K562 (cell line): Measurements from ENCODE around the gene PLXDC1. TPM values are rescaled to one million over a fixed set of nuclear protein-coding genes. Genes with fewer than 3 reads are reported as not detected.

Experiments used
- KLF16 ChIP-seq: IDR thresholded peaks from 2 replicates; pipeline ENCODE4 v1.6.1; 2016; ENCODE audit warnings: antibody characterized with exemption
- polyA plus RNA-seq, 8 experiments: library from polyadenylated mRNA; depleted of rRNA in 4 of 8; stranded (reverse) in 5 of 8; unstranded in 3 of 8; fragments of >200 nt; fragmentation: Nextera tagmentation in 2 of 8; fragmentation: Illumina TruSeq in 1 of 8; extraction: Ambion mirVana in 2 of 8; extraction: Trizol in 1 of 8; gene quantifications; 2 replicates each; pipeline versions ENCODE4 v1.2.1 to v1.2.3, GENCODE V29; 2011 to 2014; ENCODE audit warnings: inconsistent platforms in 1 of 8, missing spikeins in 1 of 8
- small RNA-seq: library from RNA; depleted of rRNA; stranded (forward); fragments of <200 nt; gene quantifications from one replicate; pipeline ENCODE3, GENCODE V24; 2014
- total RNA-seq, 7 experiments: library from RNA; depleted of rRNA in 6 of 7; stranded (reverse); fragments of >200 nt in 6 of 7; fragmentation: Illumina TruSeq in 2 of 7; extraction: Trizol in 2 of 7; gene quantifications; 2 replicates each; pipeline versions ENCODE4 v1.2.1 to v1.2.3, GENCODE V29; 2011 to 2021; ENCODE audit warnings: low replicate concordance in 1 of 7

Gene PLXDC1
- total and polyA plus RNA-seq, 9 of the 15 experiments (the other 6 are each of a cell fraction or from before 2014, with no cell fraction given) = not detected

GRCh38 chr17:39014044-39014794 lies 137.2 kb downstream of the PLXDC1 start (continued):
- TF ChIP-seq KLF16 = no peak

Small RNAs within 50 kb of the gene (small RNA-seq; reads per million reads assigned to genes)
- gene AC091178.1 = not detected

Other genes with a start within 250 kb of the PLXDC1 start
- not detected in 2 replicates for gene FBXO47, start 184.2 kb downstream of the PLXDC1 start, total RNA-seq (2014; rRNA removed)
- not detected in 2 replicates for gene FBXO47, start 184.2 kb downstream of the PLXDC1 start, total RNA-seq (2014; rRNA removed; fragmentation: Illumina TruSeq; extraction: Trizol)
- not detected in 2 replicates for gene FBXO47, start 184.2 kb downstream of the PLXDC1 start, total RNA-seq (2015; rRNA removed; fragmentation: Illumina TruSeq; extraction: Trizol)
- not detected in 2 replicates for gene FBXO47, start 184.2 kb downstream of the PLXDC1 start, total RNA-seq (2021)
- not detected in 2 replicates for gene FBXO47, start 184.2 kb downstream of the PLXDC1 start, polyA plus RNA-seq (2011; rRNA removed)
- not detected in 2 replicates for gene FBXO47, start 184.2 kb downstream of the PLXDC1 start, polyA plus RNA-seq (2014; fragmentation: Illumina TruSeq; extraction: Trizol)
- not detected for gene FBXO47, start 184.2 kb downstream of the PLXDC1 start, polyA plus RNA-seq (2014; fragmentation: Nextera tagmentation; extraction: Ambion mirVana)
- not detected in 2 replicates for gene FBXO47, start 184.2 kb downstream of the PLXDC1 start, polyA plus RNA-seq (2014; rRNA removed)
- not detected in 2 replicates for gene ARL5C, start 14.5 kb upstream of the PLXDC1 start, total RNA-seq (2014; rRNA removed)
- gene ARL5C, start 14.5 kb upstream of the PLXDC1 start, total RNA-seq (2014; rRNA removed; fragmentation: Illumina TruSeq; extraction: Trizol) = not detected in 2 replicates
- not detected in 2 replicates for gene ARL5C, start 14.5 kb upstream of the PLXDC1 start, total RNA-seq (2015; rRNA removed; fragmentation: Illumina TruSeq; extraction: Trizol)
- not detected in 2 replicates for gene ARL5C, start 14.5 kb upstream of the PLXDC1 start, total RNA-seq (2021)
- not detected in 2 replicates for gene ARL5C, start 14.5 kb upstream of the PLXDC1 start, polyA plus RNA-seq (2011; rRNA removed)
- not detected in 2 replicates for gene ARL5C, start 14.5 kb upstream of the PLXDC1 start, polyA plus RNA-seq (2014; fragmentation: Illumina TruSeq; extraction: Trizol)
- gene ARL5C, start 14.5 kb upstream of the PLXDC1 start, polyA plus RNA-seq (2014; fragmentation: Nextera tagmentation; extraction: Ambion mirVana) = not detected
- gene ARL5C, start 14.5 kb upstream of the PLXDC1 start, polyA plus RNA-seq (2014; rRNA removed) = not detected in 2 replicates
- 2.2 and 3.7 TPM in 2 replicates for gene CACNB1, start 46.0 kb upstream of the PLXDC1 start, total RNA-seq (2014; rRNA removed)
- 2.6 and 3.6 TPM in 2 replicates for gene CACNB1, start 46.0 kb upstream of the PLXDC1 start, total RNA-seq (2014; rRNA removed; fragmentation: Illumina TruSeq; extraction: Trizol)
- gene CACNB1, start 46.0 kb upstream of the PLXDC1 start, total RNA-seq (2015; rRNA removed; fragmentation: Illumina TruSeq; extraction: Trizol) = 1.7 and 2.0 TPM in 2 replicates
- 6.7 and 7.4 TPM in 2 replicates for gene CACNB1, start 46.0 kb upstream of the PLXDC1 start, total RNA-seq (2021)
- gene CACNB1, start 46.0 kb upstream of the PLXDC1 start, polyA plus RNA-seq (2011; rRNA removed) = 3.0 and 3.2 TPM in 2 replicates
- gene CACNB1, start 46.0 kb upstream of the PLXDC1 start, polyA plus RNA-seq (2014; fragmentation: Illumina TruSeq; extraction: Trizol) = 3.0 and 3.6 TPM in 2 replicates
- gene CACNB1, start 46.0 kb upstream of the PLXDC1 start, polyA plus RNA-seq (2014; fragmentation: Nextera tagmentation; extraction: Ambion mirVana) = under 1 TPM; 0.08 to 0.18 TPM
- gene CACNB1, start 46.0 kb upstream of the PLXDC1 start, polyA plus RNA-seq (2014; rRNA removed) = 3.7 and 4.6 TPM in 2 replicates
- gene RPL19, start 48.6 kb upstream of the PLXDC1 start, total RNA-seq (2014; rRNA removed) = 3,823 and 4,254 TPM in 2 replicates
- 2,411 and 3,109 TPM in 2 replicates for gene RPL19, start 48.6 kb upstream of the PLXDC1 start, total RNA-seq (2014; rRNA removed; fragmentation: Illumina TruSeq; extraction: Trizol)
- gene RPL19, start 48.6 kb upstream of the PLXDC1 start, total RNA-seq (2015; rRNA removed; fragmentation: Illumina TruSeq; extraction: Trizol) = 3,681 and 3,727 TPM in 2 replicates
- 2,367 and 2,508 TPM in 2 replicates for gene RPL19, start 48.6 kb upstream of the PLXDC1 start, total RNA-seq (2021)
- 1,550 and 2,263 TPM in 2 replicates for gene RPL19, start 48.6 kb upstream of the PLXDC1 start, polyA plus RNA-seq (2011; rRNA removed)
- gene RPL19, start 48.6 kb upstream of the PLXDC1 start, polyA plus RNA-seq (2014; fragmentation: Illumina TruSeq; extraction: Trizol) = 4,063 and 4,614 TPM in 2 replicates
- gene RPL19, start 48.6 kb upstream of the PLXDC1 start, polyA plus RNA-seq (2014; fragmentation: Nextera tagmentation; extraction: Ambion mirVana) = 1,000 to 10,000 TPM; 3,604 to 4,229 TPM
- 3,808 and 3,851 TPM in 2 replicates for gene RPL19, start 48.6 kb upstream of the PLXDC1 start, polyA plus RNA-seq (2014; rRNA removed)
- gene STAC2, start 74.3 kb upstream of the PLXDC1 start, total RNA-seq (2014; rRNA removed) = not detected in 2 replicates
- not detected in 2 replicates for gene STAC2, start 74.3 kb upstream of the PLXDC1 start, total RNA-seq (2014; rRNA removed; fragmentation: Illumina TruSeq; extraction: Trizol)
- not detected in 2 replicates for gene STAC2, start 74.3 kb upstream of the PLXDC1 start, total RNA-seq (2015; rRNA removed; fragmentation: Illumina TruSeq; extraction: Trizol)
- not detected in 2 replicates for gene STAC2, start 74.3 kb upstream of the PLXDC1 start, total RNA-seq (2021)
- gene STAC2, start 74.3 kb upstream of the PLXDC1 start, polyA plus RNA-seq (2011; rRNA removed) = not detected in 2 replicates
- not detected in 2 replicates for gene STAC2, start 74.3 kb upstream of the PLXDC1 start, polyA plus RNA-seq (2014; fragmentation: Illumina TruSeq; extraction: Trizol)
- gene STAC2, start 74.3 kb upstream of the PLXDC1 start, polyA plus RNA-seq (2014; fragmentation: Nextera tagmentation; extraction: Ambion mirVana) = not detected
- not detected in 2 replicates for gene STAC2, start 74.3 kb upstream of the PLXDC1 start, polyA plus RNA-seq (2014; rRNA removed)
- 5.1 and 6.9 TPM in 2 replicates for gene FBXL20, start 250.0 kb upstream of the PLXDC1 start, total RNA-seq (2014; rRNA removed)
- 8.6 and 11.7 TPM in 2 replicates for gene FBXL20, start 250.0 kb upstream of the PLXDC1 start, total RNA-seq (2014; rRNA removed; fragmentation: Illumina TruSeq; extraction: Trizol)
- 5.6 and 6.3 TPM in 2 replicates for gene FBXL20, start 250.0 kb upstream of the PLXDC1 start, total RNA-seq (2015; rRNA removed; fragmentation: Illumina TruSeq; extraction: Trizol)
- 13.6 and 15.1 TPM in 2 replicates for gene FBXL20, start 250.0 kb upstream of the PLXDC1 start, total RNA-seq (2021)
- 9.4 and 10.4 TPM in 2 replicates for gene FBXL20, start 250.0 kb upstream of the PLXDC1 start, polyA plus RNA-seq (2011; rRNA removed)
- 6.2 and 6.3 TPM in 2 replicates for gene FBXL20, start 250.0 kb upstream of the PLXDC1 start, polyA plus RNA-seq (2014; fragmentation: Illumina TruSeq; extraction: Trizol)
- gene FBXL20, start 250.0 kb upstream of the PLXDC1 start, polyA plus RNA-seq (2014; fragmentation: Nextera tagmentation; extraction: Ambion mirVana) = 1 to 10 TPM; 1.8 to 3.0 TPM
- 4.5 and 4.7 TPM in 2 replicates for gene FBXL20, start 250.0 kb upstream of the PLXDC1 start, polyA plus RNA-seq (2014; rRNA removed)